Erythroblast (primary cell): ENCODE measurements around the gene PLCB4.

Experiments
- GATA1 ChIP-seq: IDR thresholded peaks from 2 replicates; pipeline ENCODE4 v1.6.1; 2011; ENCODE audit warnings: low read depth, mild to moderate bottlenecking, control low read depth, low read length, moderate library complexity
- POLR2A ChIP-seq: IDR thresholded peaks from 2 replicates; pipeline ENCODE4 v1.6.1; 2011; ENCODE audit warnings: mild to moderate bottlenecking, low read length

DNA sequence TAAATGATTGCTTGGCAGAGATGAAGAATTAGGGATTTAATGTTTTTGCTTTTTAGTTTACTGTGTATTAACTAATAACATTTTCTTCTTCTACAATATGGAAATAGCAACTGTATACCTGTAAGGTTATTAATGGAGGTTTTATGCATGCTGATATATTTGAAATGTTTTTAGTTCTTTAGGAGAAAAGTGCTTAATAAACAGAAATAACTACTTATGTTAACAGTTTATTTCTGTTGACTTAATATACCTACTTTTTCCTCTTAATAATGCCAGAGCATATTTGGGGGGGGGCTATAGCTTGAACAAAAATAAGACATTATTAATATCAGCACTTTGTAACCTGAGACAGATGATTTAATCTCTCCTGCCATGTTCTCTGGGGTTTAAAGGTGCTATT lies 33.6 kb downstream of the PLCB4 start:
- TF ChIP-seq POLR2A (no peak), GATA1 (no peak)
